ENCODE data around the gene DYNC1I1. TPM values are rescaled to one million over a fixed set of nuclear protein-coding genes. Genes with fewer than 3 reads are reported as not detected.

Gene DYNC1I1
- total and polyA plus RNA-seq, 2 of the 13 experiments (the other 11 are each of a cell fraction or from before 2014, with no cell fraction given), result not detected

DNA sequence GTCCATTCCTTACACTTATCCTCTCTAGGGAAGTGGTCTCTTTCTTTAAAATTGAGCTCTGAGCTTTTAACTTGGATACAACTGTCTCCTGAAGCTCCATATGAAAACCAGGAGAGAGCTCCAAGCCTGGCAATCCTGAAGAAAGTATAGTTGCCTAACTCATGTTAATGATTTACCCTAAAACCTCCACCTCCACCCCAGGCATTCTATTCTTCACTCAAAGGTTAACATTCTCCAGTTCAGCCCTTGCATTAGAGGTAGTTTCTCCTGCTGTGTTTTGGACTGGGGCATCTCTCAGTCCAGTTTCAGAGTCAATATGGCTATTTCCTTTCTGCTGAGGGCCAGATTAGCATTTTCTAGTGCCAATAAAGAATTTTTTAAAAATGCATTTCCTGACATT, 354.0 kb downstream of the DYNC1I1 start (continued):
- no peak for TF ChIP-seq ZKSCAN5 (CRISPR knock-in tag; IDR thresholded peaks at IDR 0.05)
- no peak for TF ChIP-seq NPAS2 (CRISPR knock-in tag; IDR thresholded peaks at IDR 0.05; ENCODE audit: borderline replicate concordance)
- no peak for TF ChIP-seq ZNF367 (CRISPR knock-in tag; IDR thresholded peaks at IDR 0.05; ENCODE audit: borderline replicate concordance)
- TF ChIP-seq TBX3 (IDR thresholded peaks at IDR 0.05; ENCODE audit: borderline replicate concordance), result no peak
- TF ChIP-seq, protein P1, sequence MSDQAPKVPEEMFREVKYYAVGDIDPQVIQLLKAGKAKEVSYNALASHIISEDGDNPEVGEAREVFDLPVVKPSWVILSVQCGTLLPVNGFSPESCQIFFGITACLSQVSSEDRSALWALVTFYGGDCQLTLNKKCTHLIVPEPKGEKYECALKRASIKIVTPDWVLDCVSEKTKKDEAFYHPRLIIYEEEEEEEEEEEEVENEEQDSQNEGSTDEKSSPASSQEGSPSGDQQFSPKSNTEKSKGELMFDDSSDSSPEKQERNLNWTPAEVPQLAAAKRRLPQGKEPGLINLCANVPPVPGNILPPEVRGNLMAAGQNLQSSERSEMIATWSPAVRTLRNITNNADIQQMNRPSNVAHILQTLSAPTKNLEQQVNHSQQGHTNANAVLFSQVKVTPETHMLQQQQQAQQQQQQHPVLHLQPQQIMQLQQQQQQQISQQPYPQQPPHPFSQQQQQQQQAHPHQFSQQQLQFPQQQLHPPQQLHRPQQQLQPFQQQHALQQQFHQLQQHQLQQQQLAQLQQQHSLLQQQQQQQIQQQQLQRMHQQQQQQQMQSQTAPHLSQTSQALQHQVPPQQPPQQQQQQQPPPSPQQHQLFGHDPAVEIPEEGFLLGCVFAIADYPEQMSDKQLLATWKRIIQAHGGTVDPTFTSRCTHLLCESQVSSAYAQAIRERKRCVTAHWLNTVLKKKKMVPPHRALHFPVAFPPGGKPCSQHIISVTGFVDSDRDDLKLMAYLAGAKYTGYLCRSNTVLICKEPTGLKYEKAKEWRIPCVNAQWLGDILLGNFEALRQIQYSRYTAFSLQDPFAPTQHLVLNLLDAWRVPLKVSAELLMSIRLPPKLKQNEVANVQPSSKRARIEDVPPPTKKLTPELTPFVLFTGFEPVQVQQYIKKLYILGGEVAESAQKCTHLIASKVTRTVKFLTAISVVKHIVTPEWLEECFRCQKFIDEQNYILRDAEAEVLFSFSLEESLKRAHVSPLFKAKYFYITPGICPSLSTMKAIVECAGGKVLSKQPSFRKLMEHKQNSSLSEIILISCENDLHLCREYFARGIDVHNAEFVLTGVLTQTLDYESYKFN (CRISPR knock-in tag; conservative IDR thresholded peaks at IDR 0.05), result peak; percentile 48; the same call in 1 of the 2 replicates
- TF ChIP-seq, protein P2, sequence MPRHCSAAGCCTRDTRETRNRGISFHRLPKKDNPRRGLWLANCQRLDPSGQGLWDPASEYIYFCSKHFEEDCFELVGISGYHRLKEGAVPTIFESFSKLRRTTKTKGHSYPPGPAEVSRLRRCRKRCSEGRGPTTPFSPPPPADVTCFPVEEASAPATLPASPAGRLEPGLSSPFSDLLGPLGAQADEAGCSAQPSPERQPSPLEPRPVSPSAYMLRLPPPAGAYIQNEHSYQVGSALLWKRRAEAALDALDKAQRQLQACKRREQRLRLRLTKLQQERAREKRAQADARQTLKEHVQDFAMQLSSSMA (CRISPR knock-in tag; IDR thresholded peaks at IDR 0.05), result no peak
- TF ChIP-seq, protein P3, sequence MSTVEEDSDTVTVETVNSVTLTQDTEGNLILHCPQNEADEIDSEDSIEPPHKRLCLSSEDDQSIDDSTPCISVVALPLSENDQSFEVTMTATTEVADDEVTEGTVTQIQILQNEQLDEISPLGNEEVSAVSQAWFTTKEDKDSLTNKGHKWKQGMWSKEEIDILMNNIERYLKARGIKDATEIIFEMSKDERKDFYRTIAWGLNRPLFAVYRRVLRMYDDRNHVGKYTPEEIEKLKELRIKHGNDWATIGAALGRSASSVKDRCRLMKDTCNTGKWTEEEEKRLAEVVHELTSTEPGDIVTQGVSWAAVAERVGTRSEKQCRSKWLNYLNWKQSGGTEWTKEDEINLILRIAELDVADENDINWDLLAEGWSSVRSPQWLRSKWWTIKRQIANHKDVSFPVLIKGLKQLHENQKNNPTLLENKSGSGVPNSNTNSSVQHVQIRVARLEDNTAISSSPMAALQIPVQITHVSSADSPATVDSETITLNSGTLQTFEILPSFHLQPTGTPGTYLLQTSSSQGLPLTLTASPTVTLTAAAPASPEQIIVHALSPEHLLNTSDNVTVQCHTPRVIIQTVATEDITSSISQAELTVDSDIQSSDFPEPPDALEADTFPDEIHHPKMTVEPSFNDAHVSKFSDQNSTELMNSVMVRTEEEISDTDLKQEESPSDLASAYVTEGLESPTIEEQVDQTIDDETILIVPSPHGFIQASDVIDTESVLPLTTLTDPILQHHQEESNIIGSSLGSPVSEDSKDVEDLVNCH (CRISPR knock-in tag; IDR thresholded peaks at IDR 0.05), result no peak
- TF ChIP-seq PHF21A (CRISPR knock-in tag; IDR thresholded peaks at IDR 0.05), result no peak
- TF ChIP-seq ZBTB7A (CRISPR knock-in tag; IDR thresholded peaks at IDR 0.05), result no peak
- no peak for TF ChIP-seq EHMT2 (IDR thresholded peaks at IDR 0.05; ENCODE audit: borderline replicate concordance, low read depth, low read length)
- TF ChIP-seq, protein P4, sequence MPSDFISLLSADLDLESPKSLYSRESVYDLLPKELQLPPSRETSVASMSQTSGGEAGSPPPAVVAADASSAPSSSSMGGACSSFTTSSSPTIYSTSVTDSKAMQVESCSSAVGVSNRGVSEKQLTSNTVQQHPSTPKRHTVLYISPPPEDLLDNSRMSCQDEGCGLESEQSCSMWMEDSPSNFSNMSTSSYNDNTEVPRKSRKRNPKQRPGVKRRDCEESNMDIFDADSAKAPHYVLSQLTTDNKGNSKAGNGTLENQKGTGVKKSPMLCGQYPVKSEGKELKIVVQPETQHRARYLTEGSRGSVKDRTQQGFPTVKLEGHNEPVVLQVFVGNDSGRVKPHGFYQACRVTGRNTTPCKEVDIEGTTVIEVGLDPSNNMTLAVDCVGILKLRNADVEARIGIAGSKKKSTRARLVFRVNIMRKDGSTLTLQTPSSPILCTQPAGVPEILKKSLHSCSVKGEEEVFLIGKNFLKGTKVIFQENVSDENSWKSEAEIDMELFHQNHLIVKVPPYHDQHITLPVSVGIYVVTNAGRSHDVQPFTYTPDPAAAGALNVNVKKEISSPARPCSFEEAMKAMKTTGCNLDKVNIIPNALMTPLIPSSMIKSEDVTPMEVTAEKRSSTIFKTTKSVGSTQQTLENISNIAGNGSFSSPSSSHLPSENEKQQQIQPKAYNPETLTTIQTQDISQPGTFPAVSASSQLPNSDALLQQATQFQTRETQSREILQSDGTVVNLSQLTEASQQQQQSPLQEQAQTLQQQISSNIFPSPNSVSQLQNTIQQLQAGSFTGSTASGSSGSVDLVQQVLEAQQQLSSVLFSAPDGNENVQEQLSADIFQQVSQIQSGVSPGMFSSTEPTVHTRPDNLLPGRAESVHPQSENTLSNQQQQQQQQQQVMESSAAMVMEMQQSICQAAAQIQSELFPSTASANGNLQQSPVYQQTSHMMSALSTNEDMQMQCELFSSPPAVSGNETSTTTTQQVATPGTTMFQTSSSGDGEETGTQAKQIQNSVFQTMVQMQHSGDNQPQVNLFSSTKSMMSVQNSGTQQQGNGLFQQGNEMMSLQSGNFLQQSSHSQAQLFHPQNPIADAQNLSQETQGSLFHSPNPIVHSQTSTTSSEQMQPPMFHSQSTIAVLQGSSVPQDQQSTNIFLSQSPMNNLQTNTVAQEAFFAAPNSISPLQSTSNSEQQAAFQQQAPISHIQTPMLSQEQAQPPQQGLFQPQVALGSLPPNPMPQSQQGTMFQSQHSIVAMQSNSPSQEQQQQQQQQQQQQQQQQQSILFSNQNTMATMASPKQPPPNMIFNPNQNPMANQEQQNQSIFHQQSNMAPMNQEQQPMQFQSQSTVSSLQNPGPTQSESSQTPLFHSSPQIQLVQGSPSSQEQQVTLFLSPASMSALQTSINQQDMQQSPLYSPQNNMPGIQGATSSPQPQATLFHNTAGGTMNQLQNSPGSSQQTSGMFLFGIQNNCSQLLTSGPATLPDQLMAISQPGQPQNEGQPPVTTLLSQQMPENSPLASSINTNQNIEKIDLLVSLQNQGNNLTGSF (CRISPR knock-in tag; IDR thresholded peaks at IDR 0.05), result no peak
- no peak for TF ChIP-seq SNRNP70 (IDR thresholded peaks at IDR 0.05; ENCODE audit: low read depth, low read length)
- TF ChIP-seq, protein P5, sequence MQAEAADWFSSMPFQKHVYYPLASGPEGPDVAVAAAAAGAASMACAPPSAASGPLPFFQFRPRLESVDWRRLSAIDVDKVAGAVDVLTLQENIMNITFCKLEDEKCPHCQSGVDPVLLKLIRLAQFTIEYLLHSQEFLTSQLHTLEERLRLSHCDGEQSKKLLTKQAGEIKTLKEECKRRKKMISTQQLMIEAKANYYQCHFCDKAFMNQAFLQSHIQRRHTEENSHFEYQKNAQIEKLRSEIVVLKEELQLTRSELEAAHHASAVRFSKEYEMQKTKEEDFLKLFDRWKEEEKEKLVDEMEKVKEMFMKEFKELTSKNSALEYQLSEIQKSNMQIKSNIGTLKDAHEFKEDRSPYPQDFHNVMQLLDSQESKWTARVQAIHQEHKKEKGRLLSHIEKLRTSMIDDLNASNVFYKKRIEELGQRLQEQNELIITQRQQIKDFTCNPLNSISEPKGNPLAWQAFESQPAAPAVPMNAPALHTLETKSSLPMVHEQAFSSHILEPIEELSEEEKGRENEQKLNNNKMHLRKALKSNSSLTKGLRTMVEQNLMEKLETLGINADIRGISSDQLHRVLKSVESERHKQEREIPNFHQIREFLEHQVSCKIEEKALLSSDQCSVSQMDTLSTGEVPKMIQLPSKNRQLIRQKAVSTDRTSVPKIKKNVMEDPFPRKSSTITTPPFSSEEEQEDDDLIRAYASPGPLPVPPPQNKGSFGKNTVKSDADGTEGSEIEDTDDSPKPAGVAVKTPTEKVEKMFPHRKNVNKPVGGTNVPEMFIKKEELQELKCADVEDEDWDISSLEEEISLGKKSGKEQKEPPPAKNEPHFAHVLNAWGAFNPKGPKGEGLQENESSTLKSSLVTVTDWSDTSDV (CRISPR knock-in tag; IDR thresholded peaks at IDR 0.05), result no peak
- no peak for TF ChIP-seq CREB1 (IDR thresholded peaks at IDR 0.05)
- peak; percentile 34; the same call in 1 of the 2 replicates for TF ChIP-seq CREB1 (CRISPR knock-in tag; IDR thresholded peaks at IDR 0.05)

Measured in HepG2 (cell line).